Measurements from ENCODE around the gene YOD1.

- TF ChIP-seq EZH2 (IDR thresholded peaks at IDR 0.05; ENCODE audit: low read length, missing control alignments): no peak
- TF ChIP-seq, protein P1, sequence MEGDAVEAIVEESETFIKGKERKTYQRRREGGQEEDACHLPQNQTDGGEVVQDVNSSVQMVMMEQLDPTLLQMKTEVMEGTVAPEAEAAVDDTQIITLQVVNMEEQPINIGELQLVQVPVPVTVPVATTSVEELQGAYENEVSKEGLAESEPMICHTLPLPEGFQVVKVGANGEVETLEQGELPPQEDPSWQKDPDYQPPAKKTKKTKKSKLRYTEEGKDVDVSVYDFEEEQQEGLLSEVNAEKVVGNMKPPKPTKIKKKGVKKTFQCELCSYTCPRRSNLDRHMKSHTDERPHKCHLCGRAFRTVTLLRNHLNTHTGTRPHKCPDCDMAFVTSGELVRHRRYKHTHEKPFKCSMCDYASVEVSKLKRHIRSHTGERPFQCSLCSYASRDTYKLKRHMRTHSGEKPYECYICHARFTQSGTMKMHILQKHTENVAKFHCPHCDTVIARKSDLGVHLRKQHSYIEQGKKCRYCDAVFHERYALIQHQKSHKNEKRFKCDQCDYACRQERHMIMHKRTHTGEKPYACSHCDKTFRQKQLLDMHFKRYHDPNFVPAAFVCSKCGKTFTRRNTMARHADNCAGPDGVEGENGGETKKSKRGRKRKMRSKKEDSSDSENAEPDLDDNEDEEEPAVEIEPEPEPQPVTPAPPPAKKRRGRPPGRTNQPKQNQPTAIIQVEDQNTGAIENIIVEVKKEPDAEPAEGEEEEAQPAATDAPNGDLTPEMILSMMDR (conservative IDR thresholded peaks at IDR 0.05 in 1 of 2, IDR thresholded peaks at IDR 0.05 in 1 of 2; ENCODE audit: low read depth in 1 of 2, low read length in 2 of 2): no peak
Measured at GRCh38 chr1:207058252-207058651, 7.2 kb upstream of the YOD1 start.

All from fibroblast of lung (primary cell).